Measurements from ENCODE around the gene AHI1. TPM values are rescaled to one million over a fixed set of nuclear protein-coding genes. Genes with fewer than 3 reads are reported as not detected.
"Not testable (repeated sequence)": the region's sequence is repeated elsewhere in the genome, so short reads cannot be mapped to it uniquely, and the experiment has no call there.

Gene AHI1
- total RNA-seq, 1 donor from 2014 or later, result 5.2 TPM

GRCh38 chr6:135344526-135344925, 153.0 kb downstream of the AHI1 start:
- no peak for DNase-seq (ENCODE audit: low read depth)
- H3K27me3 ChIP-seq (ENCODE audit: control insufficient read depth, insufficient read depth, low read length), result no peaks in the 10 kb centered on the region
- TF ChIP-seq, protein P1, sequence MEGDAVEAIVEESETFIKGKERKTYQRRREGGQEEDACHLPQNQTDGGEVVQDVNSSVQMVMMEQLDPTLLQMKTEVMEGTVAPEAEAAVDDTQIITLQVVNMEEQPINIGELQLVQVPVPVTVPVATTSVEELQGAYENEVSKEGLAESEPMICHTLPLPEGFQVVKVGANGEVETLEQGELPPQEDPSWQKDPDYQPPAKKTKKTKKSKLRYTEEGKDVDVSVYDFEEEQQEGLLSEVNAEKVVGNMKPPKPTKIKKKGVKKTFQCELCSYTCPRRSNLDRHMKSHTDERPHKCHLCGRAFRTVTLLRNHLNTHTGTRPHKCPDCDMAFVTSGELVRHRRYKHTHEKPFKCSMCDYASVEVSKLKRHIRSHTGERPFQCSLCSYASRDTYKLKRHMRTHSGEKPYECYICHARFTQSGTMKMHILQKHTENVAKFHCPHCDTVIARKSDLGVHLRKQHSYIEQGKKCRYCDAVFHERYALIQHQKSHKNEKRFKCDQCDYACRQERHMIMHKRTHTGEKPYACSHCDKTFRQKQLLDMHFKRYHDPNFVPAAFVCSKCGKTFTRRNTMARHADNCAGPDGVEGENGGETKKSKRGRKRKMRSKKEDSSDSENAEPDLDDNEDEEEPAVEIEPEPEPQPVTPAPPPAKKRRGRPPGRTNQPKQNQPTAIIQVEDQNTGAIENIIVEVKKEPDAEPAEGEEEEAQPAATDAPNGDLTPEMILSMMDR (IDR thresholded peaks at IDR 0.05; ENCODE audit: insufficient read depth, low read length, poor library complexity, severe bottlenecking), result no peak

GRCh38 chr6:135339920-135340319, 157.6 kb downstream of the AHI1 start:
- H3K36me3 ChIP-seq (ENCODE audit: control insufficient read depth, insufficient read depth, low read length); DNase-seq (ENCODE audit: low read depth); H3K4me3 ChIP-seq (ENCODE audit: low read depth, low read length); H3K27me3 ChIP-seq (ENCODE audit: control insufficient read depth, insufficient read depth, low read length): not testable (repeated sequence)

More at GRCh38 chr6:135344526-135344925, 153.0 kb downstream of the AHI1 start:
- Histone ChIP-seq H3K36me3 (ENCODE audit: control insufficient read depth, insufficient read depth, low read length) (no peaks in the 10 kb centered on the region), H3K4me3 (ENCODE audit: low read depth, low read length) (no peak overlapping the region)

- no peaks in the 10 kb centered on the region for H3K27me3 ChIP-seq (ENCODE audit: control insufficient read depth, insufficient read depth, low read length)
- H3K36me3 ChIP-seq (ENCODE audit: control insufficient read depth, insufficient read depth, low read length), result no peaks in the 10 kb centered on the region
- TF ChIP-seq, protein P1 (IDR thresholded peaks at IDR 0.05; ENCODE audit: insufficient read depth, low read length, poor library complexity, severe bottlenecking), result no peak
- H3K4me3 ChIP-seq (ENCODE audit: low read depth, low read length), result no peak overlapping the region
- no peak for DNase-seq (ENCODE audit: low read depth)
Observed at GRCh38 chr6:135334169-135334568, 163.4 kb downstream of the AHI1 start.

GRCh38 chr6:135331002-135331401, 166.5 kb downstream of the AHI1 start:
- H3K36me3 ChIP-seq (ENCODE audit: control insufficient read depth, insufficient read depth, low read length), result no peaks in the 10 kb centered on the region
- TF ChIP-seq, protein P1 (IDR thresholded peaks at IDR 0.05; ENCODE audit: insufficient read depth, low read length, poor library complexity, severe bottlenecking), result no peak
- no peak for DNase-seq (ENCODE audit: low read depth)
- H3K4me3 ChIP-seq (ENCODE audit: low read depth, low read length), result no peak overlapping the region
- H3K27me3 ChIP-seq (ENCODE audit: control insufficient read depth, insufficient read depth, low read length), result no peaks in the 10 kb centered on the region

- no peaks in the 10 kb centered on the region for H3K36me3 ChIP-seq (ENCODE audit: control insufficient read depth, insufficient read depth, low read length)
- TF ChIP-seq, protein P1 (IDR thresholded peaks at IDR 0.05; ENCODE audit: insufficient read depth, low read length, poor library complexity, severe bottlenecking), result no peak
- no peak overlapping the region for H3K4me3 ChIP-seq (ENCODE audit: low read depth, low read length)
- DNase-seq (ENCODE audit: low read depth), result no peak
- H3K27me3 ChIP-seq (ENCODE audit: control insufficient read depth, insufficient read depth, low read length), result no peaks in the 10 kb centered on the region
Observed at GRCh38 chr6:135329851-135330803, 167.4 kb downstream of the AHI1 start.

- TF ChIP-seq, protein P1 (IDR thresholded peaks at IDR 0.05; ENCODE audit: insufficient read depth, low read length, poor library complexity, severe bottlenecking), result no peak
- DNase-seq (ENCODE audit: low read depth), result no peak
- H3K4me3 ChIP-seq (ENCODE audit: low read depth, low read length), result no peak overlapping the region
- no peaks in the 10 kb centered on the region for H3K36me3 ChIP-seq (ENCODE audit: control insufficient read depth, insufficient read depth, low read length)
- no peaks in the 10 kb centered on the region for H3K27me3 ChIP-seq (ENCODE audit: control insufficient read depth, insufficient read depth, low read length)
Observed at GRCh38 chr6:135328136-135328535, 169.4 kb downstream of the AHI1 start.

Measured in kidney epithelial cell (primary cell).